Motor neuron (in vitro differentiated cells): ENCODE results near the gene ZBTB7A. TPM values are rescaled to one million over a fixed set of nuclear protein-coding genes. Genes with fewer than 3 reads are reported as not detected.

Experiments
- ATAC-seq, 8 experiments: fragments of 200-7000 bp; cut with Tn5 transposase; replicated peaks in 6 of 8; 2 replicates each; pipeline ENCODE4 v1.8.0; 2021; ENCODE audit warnings: mild to moderate bottlenecking in 8 of 8, moderate library complexity in 8 of 8
- H3K27ac ChIP-seq, 2 donors: fragments of 250-450 bp; sonication (Bioruptor Pico); 2 replicates each; pipeline ENCODE4 v1.9.0; 2021; ENCODE audit warnings: antibody characterized with exemption in 2 of 2, mild to moderate bottlenecking in 2 of 2, moderate library complexity in 1 of 2
- H3K4me1 ChIP-seq, 2 donors: fragments of 250-450 bp; sonication (Bioruptor Pico); replicated peaks in 1 of 2; 2 replicates each; pipeline ENCODE4 v1.6.1; 2021; ENCODE audit warnings: antibody characterized with exemption in 2 of 2, mild to moderate bottlenecking in 2 of 2, moderate library complexity in 1 of 2
- H3K4me3 ChIP-seq, 5 donors: fragments of 250-450 bp; sonication (Bioruptor Pico); 2 replicates each; pipeline ENCODE4 v1.9.0; 2021; ENCODE audit warnings: antibody characterized with exemption in 5 of 5, mild to moderate bottlenecking in 5 of 5, moderate library complexity in 4 of 5
- WGBS, 10 experiments: fragments of 450-650 bp; shearing (Covaris generic); methylation state at CpG; one replicate each; pipeline ENCODE4 v1.0.0; 2022; 5-methylcytosine and 5-hydroxymethylcytosine counted together
- in situ Hi-C, 9 experiments: fragments of 400-800 bp; cut with MboI; loops; one replicate each; pipeline ENCODE4 v1.15.0; 2021; ENCODE audit warnings: low sequenced_read_pairs in 9 of 9, low pct_unique_long_range_greater_than_20kb in 2 of 9; ENCODE audit not compliant: unreplicated experiment in 9 of 9
- total RNA-seq, 8 experiments: library from RNA; unstranded; fragments of 300-600 nt; gene quantifications; 2 replicates each; pipeline versions ENCODE4 v1.2.3 to v1.2.4, GENCODE V29; 2022

ZBTB7A gene
- total RNA-seq, 8 experiments from 2014 or later: 1.6 to 13.5 (median 4.1) TPM

DNA sequence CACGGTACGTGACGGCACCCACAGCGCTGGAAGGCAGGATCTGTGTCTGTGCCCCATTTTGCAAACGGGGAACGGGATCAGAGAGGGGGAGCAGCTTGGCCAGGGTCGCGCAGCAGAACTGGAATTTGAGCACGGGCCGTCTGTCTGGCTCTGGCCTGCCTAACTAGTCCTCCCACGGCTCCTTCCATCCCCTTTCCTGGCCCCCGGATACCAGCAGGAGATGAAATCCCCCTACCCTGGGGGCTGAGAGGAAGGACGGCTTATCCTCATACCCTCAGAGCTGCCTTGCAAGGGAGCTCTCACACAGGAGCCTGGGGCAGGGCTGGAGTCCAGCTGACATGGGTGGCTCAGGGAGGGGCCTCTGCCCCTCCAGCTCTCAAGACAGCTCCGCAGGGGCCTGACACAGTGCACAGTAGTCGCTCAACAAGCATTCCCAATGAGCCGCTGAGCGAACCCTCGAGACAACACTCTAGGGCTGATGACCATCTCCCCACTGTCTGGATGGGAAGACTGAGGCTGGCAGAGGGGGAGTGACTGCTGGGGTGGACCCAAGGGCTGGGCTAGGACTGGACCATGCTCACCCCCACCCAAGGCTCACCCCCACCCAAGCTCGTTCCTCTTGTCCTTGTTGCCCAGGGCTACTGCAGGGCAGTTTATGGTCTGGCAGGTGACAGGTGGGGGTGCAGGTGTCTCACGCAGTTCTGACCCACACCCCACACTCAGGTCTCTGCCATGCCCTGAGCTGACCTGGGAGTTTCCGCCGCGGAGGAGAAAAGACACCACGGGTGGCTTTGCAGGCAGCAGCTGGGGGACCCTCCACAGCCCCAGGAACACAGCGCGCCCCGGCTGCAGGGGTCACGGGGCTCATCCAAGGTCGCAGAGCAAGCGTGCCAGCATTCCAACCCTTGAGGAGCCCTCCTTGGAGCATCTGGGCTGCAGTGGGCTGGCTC is 4.0 kb downstream of the ZBTB7A start:
- WGBS, 10 experiments: 60 to 100% (median 85%) methylated on average over 1 to 5 of the region's 30 CpGs; no CpG with 5 or more reads in 5 of the 10 experiments
- Histone ChIP-seq H3K4me1 (peaks cover 15 to 23% of the 10 kb centered on the region in 2 donors), H3K4me3 (no peak overlapping the region), H3K27ac (no peak overlapping the region)
- in situ Hi-C loops: no loop called here
- ATAC-seq: no peak

DNA sequence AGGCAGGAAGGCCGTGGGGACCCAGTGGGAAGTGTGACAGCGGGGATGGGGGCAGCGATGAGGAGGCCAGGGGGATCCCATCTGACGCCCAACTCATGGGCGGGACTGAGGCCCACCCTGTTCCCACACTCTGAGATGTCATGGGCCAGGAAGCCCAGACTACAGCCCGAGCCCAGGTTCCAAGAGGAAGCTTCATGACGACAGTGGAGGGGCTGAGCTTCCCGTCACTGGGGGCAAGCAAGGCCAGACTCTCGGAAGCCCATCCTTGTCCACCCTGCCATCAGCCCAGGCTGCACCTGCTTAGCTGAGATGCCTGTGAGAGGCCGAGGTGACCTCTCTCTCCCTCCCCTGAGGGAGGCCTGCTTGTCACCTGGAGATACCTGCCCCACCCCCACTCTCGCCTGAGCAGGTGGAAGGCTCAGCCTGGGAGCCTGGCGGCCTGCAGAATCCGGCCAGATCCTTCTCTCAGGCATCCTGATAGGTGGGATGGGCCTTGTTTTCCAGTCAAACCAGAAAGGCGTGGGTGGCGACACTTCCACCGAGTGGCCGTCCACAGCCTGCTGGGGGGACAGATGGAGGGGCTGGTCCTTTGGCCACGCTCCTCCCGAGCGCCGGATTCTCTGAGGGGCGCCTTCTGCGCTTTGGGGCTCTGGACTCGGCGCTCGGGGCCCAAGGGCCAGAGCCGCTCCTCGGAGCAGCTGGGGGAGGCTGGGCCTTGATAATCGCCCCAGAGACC is 4.8 kb downstream of the ZBTB7A start:
- Histone ChIP-seq H3K4me3 (no peak overlapping the region), H3K4me1 (peaks cover 15 to 23% of the 10 kb centered on the region in 2 donors), H3K27ac (no peak overlapping the region)
- in situ Hi-C loops: no loop called here
- 20 to 100% (median 94%) methylated on average over 1 to 13 of the region's 29 CpGs; no CpG with 5 or more reads in 4 of the 10 experiments for WGBS, 10 experiments
- ATAC-seq: no peak

DNA sequence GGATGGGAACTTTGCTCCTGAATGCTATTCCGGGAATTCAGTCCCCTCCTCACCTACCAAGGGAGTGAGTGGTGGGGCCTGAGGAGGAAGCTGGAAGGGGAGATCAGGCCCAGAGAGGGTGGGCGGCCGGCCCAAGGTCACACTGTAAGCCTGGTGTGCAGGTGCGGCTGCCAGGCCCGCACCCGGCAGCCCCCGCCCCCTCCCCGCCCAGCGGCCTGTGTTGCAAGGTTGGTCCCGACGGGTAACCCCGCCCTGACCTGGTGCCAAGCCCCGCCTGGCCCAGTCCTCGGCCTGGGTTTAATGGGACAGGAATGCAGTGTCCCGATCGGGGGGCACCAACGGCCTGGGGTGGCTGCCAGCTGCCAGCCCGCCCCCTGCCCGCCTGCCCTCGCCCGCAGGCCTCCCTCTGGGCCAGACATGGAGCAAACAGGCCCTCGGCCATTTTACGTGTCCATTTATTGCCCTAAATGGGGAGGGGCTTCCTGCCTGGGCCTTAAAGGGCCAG is 5.5 kb downstream of the ZBTB7A start:
- no peak overlapping the region for H3K27ac ChIP-seq
- no peak overlapping the region for H3K4me3 ChIP-seq
- ATAC-seq: no peak
- in situ Hi-C loops: no loop called here
- WGBS, 10 experiments: 0% methylated on average over 2 of the region's 23 CpGs; no CpG with 5 or more reads in 9 of the 10 experiments
- peaks cover 15 to 23% of the 10 kb centered on the region in 2 donors for H3K4me1 ChIP-seq

DNA sequence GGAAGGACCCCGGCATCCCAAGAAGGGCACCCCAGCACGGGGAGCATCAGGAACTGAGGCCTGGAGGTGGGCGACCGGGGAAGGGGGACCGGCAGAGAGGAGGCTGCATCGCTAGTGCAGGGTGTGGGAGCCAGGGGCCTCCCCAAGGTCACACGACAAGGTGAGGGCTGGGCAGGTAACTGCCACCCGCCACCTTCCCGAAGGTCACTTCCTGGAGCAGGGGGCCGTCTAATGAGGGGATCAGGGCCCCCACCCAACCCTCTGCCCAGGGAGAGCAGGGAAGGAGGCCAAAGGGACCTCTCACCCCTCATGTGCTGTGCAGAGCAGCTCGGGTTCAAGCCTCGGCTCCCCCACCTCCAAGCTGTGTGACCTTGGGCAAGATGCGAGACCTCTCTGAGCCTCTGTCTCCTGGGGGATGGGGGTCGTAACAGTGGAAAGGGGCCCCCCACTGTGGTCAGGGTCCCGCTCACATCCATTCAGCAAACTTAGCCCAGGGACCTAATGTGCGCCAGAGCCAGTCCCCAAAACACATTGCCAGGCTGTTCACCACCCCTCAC is 6.0 kb downstream of the ZBTB7A start:
- 80 to 100% (median 92%) methylated on average over 1 to 5 of the region's 16 CpGs; no CpG with 5 or more reads in 6 of the 10 experiments for WGBS, 10 experiments
- Histone ChIP-seq H3K4me1 (peaks cover 15 to 23% of the 10 kb centered on the region in 2 donors), H3K4me3 (no peak overlapping the region), H3K27ac (no peak overlapping the region)
- ATAC-seq: no peak
- in situ Hi-C loops: no loop called here

DNA sequence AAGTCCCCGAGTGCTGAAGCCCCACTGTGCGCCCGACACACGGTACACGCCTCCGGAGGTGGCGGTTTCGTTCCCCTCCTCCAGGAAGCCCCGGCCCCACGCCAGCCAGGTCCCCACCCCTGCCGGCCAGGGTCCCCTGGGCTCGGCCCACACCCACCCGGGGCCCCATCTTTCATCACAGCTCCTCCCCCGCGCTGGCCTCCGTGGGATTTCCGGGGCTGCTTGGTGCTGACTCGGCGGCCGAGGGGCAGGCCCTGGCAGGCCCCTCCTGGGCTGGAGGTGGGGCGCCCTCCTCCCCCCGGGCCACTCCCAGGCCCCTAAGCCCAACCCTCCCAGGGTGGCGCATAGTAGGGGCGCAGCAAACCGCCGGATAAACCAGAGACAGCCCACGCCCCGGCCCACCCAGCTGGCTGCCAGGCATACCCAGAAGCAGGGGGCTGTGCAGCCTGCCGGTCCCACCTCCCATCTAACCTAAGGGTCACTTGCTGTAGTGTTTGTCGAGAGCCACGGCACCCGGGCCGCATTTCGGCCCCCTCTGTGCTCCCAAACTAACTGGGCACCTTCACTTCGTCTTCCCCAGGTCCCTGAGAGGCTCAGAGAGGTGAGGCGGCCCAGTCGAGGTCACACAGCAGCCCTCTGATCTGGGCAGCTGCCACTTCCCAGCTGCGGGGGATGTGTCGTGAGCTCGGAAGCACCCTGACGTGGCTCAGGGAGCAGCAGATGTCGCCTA is 6.6 kb downstream of the ZBTB7A start:
- Histone ChIP-seq H3K27ac (peak overlapping the region; percentile 49 to 83), H3K4me3 (no peak overlapping the region), H3K4me1 (peaks cover 15 to 23% of the 10 kb centered on the region in 2 donors)
- peak in 3 of 8 experiments; percentile 4 to 14 (median 13) for ATAC-seq
- in situ Hi-C loops: no loop called here
- 11 to 82% (median 39%) methylated on average over 2 to 6 of the region's 42 CpGs; no CpG with 5 or more reads in 7 of the 10 experiments for WGBS, 10 experiments

DNA sequence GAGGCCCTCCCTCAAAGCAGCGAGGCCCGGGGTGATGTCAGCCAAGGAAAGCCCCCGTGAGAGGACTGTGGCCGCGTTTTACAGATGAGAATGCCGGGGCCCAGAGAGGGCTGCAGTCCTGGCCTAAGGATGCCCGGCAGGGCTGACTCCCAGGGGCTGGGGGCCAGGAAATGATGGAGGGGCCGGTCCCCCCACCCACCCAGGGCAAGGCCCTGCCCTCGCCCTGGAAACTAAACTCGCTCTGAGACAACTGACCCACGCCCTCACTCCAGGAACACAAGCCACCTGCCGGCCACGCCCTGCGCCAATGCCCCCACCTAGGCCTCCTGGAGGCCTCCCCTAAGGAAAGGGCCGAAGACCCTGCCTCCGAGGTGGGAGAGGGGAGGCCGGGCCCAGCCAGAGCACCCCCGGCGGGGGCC is 7.2 kb downstream of the ZBTB7A start:
- ATAC-seq: peak in 7 of 8 experiments; percentile 1 to 20 (median 5)
- Histone ChIP-seq H3K27ac (peak overlapping the region; percentile 49 to 83), H3K4me3 (no peak overlapping the region), H3K4me1 (peaks cover 15 to 22% of the 10 kb centered on the region in 2 donors)
- in situ Hi-C loops: no loop called here
- 19 to 60% methylated on average over 1 to 3 of the region's 19 CpGs; no CpG with 5 or more reads in 8 of the 10 experiments for WGBS, 10 experiments

DNA sequence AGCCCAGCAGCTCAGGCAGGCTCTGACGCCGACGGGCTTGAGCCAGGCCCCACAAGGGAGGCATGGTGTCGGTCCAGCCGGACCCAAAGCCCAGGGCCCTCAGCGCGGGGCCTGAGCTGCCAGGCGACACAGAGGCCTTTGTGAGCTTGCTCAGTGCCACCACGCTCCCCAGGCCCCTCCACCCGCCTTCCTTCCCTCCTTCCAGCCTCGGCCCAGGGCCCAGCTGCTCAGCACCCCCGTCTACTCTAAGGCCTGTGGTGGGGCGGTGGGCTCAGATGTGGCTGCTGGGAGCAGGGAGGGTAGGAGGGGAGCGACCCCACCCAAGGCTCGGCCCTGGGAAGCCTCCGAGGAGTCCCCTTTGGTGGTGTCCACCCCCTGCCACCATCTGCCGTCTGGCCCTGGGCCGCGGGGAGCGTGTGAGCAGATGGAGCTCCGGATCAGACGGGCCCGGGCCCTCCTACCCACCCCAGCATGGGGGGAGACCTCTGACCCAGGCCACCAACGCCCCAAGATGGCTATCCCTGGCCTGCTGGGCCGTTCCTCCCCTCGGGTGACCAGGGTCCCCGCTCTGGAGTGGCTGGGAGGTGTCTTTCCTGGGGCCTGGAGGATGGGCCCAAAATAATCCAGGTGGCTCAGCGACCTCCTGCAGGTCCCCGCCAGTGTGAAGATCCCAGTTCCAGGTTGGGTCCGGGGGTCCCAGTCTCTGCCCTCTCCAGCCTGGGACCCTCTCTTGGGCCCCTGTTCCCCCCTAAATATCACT is 7.8 kb downstream of the ZBTB7A start:
- peak; percentile 4 to 60 (median 40) for ATAC-seq
- no peak overlapping the region for H3K4me3 ChIP-seq
- in situ Hi-C loops: no loop called here
- H3K27ac ChIP-seq: peak overlapping the region; percentile 49 to 83
- H3K4me1 ChIP-seq: peaks cover 15 to 16% of the 10 kb centered on the region in 2 donors
- WGBS, 10 experiments: no CpG with 5 or more reads among the region's 30 CpGs

DNA sequence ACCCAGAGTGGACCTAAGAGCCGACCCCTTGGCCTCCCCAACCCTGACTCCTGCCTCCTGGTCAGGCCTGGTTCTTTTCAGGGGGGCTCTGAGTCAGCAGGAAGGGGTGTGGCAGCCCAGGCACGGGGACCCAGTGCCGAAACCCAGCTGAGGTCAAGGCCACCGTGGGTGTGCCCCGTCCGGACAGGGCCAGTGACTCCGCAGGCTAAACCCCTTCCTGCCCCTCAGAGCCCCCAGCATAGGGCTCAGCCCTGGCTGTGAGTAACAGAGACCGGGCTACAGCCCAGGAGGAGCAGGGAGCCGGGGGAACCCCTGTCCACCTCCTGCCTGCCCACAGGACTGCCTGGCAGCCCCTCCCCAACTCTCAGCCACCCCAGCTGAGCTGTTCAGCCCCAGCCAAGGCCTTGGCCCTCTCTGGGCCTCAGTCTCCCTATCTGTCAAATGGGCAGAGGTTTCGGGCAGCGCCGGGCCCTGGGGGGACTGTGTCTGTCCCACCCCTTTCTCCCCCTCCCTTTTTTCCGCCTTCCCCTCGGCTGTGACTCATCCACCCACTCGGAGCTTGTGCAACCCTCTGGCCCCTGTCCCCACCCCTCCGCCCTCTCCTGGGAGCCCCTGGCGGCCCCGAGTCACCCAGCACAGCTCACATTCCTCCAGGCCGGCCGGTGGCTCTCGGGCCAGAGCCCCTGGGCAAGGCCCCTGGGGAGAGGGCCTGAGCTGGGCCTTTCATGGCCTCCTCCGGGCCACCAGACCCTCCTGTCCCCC is 8.6 kb downstream of the ZBTB7A start:
- Histone ChIP-seq H3K4me3 (no peak overlapping the region), H3K27ac (peak overlapping the region; percentile 49 to 83), H3K4me1 (peaks cover 11 to 12% of the 10 kb centered on the region in 2 donors)
- whole genome bisulfite sequencing, 10 experiments: no CpG with 5 or more reads among the region's 22 CpGs
- in situ Hi-C loops: no loop called here
- peak; percentile 5 to 63 (median 18) for ATAC-seq

DNA sequence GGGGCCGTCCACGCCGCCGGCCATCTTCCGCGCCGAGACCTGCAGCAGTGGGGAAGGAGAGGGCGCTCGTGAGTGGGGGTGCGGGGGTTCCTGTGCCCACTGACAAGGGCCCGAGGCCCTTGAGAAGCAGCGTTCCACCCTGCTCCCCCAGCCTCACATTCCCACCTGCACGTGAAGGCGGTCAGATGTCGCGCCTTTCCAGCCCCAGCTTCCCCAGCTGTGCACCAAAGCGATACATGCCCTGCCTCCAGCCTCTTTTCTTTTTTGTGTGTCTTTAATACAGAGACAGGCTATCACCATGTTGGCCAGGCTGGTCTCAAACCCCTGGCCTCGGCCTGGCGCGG is 11.5 kb downstream of the ZBTB7A start:
- 93 to 100% (median 100%) methylated on average over 1 to 5 of the region's 20 CpGs; no CpG with 5 or more reads in 6 of the 10 experiments for WGBS, 10 experiments
- H3K4me3 ChIP-seq: no peak overlapping the region

DNA sequence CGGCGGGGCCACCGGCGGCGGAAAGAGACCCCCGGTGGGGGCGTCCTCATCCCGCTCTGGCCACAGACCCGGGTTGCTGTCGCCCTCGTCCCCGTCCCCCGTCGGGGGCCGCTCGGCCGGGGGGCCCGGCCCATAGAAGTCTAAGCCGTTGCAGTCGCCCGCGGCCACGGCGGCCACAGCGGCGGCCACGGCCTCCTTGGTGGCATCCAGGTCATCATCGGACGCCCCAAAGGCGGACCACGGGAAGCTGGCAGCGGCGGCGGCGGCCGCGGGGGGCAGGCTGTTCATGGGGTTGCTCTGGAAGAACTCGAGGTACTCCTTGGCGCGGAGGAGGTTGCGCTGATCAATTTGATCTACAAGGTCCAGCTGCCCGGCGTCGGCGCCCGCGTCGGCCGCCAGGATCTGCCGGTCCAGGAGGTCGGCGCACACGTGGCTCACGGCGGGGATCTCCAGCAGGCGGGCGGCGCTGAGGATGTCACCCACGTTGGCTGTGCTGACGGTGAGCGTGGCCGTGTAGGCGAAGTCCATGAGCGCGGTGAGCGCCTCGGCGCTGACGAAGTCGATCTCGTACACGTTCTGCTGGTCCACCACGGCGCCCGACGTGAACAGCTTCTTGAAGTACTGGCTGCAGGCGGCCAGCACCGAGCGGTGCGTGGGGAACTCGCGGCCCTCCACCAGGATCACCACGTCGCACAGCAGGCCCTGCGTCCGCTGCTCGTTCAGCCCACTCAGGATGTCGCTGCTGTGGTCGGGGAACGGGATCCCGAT is 12.1 kb downstream of the ZBTB7A start:
- in situ Hi-C loops: no loop called here
- WGBS, 10 experiments: 90 to 100% (median 94%) methylated on average over 2 to 18 of the region's 91 CpGs; no CpG with 5 or more reads in 7 of the 10 experiments
- ATAC-seq: no peak

More for the DNA sequence above, 11.5 kb downstream of the ZBTB7A start:
- in situ Hi-C loops: no loop called here
- H3K27ac ChIP-seq: no peak overlapping the region
- H3K4me1 ChIP-seq: peaks cover 12 to 14% of the 10 kb centered on the region in 2 donors
- ATAC-seq: no peak

More for the DNA sequence above, 12.1 kb downstream of the ZBTB7A start:
- Histone ChIP-seq H3K4me1 (peaks cover 12 to 13% of the 10 kb centered on the region in 2 donors), H3K4me3 (no peak overlapping the region), H3K27ac (no peak overlapping the region)
